Left cardiac atrium (tissue), 4 donors: ENCODE results near the gene GPC1. TPM values are rescaled to one million over a fixed set of nuclear protein-coding genes. Genes with fewer than 3 reads are reported as not detected.

Experiments
- ATAC-seq, 2 donors: fragments of 200-7000 bp; cut with Tn5 transposase; one replicate each; pipeline ENCODE4 v1.9.1; 2020; ENCODE audit warnings: mild to moderate bottlenecking in 2 of 2, moderate library complexity in 2 of 2
- DNase-seq: peaks from one replicate; pipeline ENCODE4 v3.0.0-alpha.2; 2020
- intact Hi-C, 2 donors: fragments of 100-400 bp; cut with DNase I; formaldehyde crosslinking; loops; one replicate each; pipeline versions ENCODE4 v1.14.1 to v1.15.1; 2022 to 2023
- total RNA-seq, 2 donors: library from RNA; stranded (reverse); fragmentation: NEBNext Ultra II Directional; extraction: Animal tissue kit (Norgen Biotek cat#: 25700); gene quantifications; one replicate each; pipeline ENCODE4 v1.2.1, GENCODE V29; 2021
- donor health status: DM: no; HTN: yes; CAD: no.
- donor health status: DM: no; HTN: yes; CAD: no; lungs with severe emphysema.
- donor health status: DM: yes; HTN: yes; CAD: no.
- donor health status: Dilated cardiomyopathy.

Gene GPC1
- total RNA-seq, 2 donors from 2014 or later = 74.6 to 78.4 TPM

DNA sequence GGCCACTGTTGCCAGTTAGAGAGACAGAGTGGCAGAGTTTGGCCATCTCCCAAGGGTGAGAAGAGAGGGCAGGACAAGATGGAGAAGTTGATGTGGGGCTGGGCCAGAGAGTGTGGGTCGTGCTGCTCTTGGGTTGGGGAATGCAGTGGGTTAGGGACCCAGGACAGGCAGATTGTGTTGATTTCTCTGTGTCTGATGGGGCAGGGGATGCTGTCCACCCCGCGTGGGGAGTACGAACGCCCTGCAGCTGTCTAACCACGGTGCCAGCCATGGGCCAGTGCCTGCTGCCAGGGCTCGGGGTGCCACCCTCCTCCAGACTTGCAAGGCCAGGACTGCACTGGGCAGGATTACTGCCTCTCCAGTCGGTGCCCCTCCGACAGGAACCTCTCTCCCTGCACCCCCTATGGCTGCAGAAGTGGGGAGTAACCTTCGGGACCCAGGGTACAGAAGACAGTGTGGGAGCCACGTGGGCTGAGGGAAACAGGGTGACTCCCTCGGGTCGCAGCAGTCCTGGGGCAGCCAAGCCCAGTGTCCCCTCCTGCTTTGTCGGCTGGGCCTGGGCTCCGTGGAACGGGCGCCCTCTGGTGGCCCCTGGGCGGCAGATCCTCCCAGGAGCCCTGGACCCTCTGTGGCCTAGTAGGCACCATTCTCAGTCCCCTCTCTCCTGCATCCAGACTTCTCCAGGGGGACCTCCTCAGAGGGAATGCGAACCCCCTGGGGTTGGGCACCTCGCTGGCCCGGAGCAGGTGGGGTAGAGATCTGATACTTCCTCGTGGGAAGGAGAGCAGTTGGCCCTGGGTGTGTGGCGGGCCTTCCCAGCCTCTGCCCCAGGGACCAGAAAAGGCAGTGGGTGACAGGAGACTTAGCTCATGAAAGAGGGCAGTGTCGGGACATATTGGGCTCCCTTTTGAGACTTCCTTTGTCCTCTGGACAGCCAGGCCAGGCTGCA is 2.7 kb downstream of the GPC1 start:
- ATAC-seq (peak; percentile 48 to 51), DNase-seq (peak; percentile 75)
- intact Hi-C loops = loop anchor here (1.0 to 10.0 kb wide), 4 partner anchors 53 to 205 kb away; no protein-coding TSS in a partner anchor

DNA sequence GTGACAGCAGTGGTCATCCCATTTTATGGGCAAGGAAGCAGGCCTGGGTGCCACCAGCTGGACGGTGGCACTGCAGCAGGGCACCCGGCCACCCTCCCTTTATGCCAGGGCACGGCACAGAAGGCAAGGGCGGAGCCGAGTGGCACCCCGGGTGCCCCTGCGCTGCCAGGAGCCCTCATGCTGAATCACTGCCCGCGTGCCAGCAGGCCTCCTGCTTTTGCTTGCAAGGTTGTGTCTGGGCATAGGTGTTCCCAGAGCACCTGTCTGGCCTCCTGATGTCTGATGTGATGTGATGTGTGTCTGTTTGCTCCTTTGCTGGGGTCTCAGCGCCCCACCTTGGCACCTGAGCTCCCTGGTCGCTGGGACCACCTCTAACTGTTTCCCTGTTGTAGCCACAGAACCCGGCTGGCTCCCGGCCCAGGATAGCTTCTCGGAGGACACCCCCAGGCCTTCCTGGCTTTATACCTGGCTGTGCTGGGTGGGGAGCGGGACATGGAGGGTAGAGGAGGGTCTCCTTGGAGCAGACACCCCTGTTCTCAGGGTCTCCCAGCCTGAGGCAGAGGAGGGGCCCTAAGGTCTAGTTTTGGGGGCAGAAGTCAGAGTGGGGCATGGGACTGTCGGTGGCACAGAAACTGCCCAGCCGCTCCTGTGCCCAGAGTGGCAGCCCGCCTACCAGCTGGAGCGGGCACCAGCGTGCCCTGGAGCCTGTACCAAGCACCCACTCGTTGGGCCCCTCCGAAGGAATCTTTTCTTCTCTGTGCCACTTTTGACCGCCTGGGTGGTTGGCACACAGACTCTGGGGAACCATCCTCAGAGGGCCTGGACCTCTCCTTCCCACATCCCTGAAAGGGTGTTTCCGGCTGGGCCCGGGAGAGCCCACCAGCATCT is 3.6 kb downstream of the GPC1 start:
- DNase-seq (peak; percentile 18), ATAC-seq (no peak)
- intact Hi-C loops = loop anchor here (1.0 to 10.0 kb wide), 4 partner anchors 54 to 206 kb away; no protein-coding TSS in a partner anchor

DNA sequence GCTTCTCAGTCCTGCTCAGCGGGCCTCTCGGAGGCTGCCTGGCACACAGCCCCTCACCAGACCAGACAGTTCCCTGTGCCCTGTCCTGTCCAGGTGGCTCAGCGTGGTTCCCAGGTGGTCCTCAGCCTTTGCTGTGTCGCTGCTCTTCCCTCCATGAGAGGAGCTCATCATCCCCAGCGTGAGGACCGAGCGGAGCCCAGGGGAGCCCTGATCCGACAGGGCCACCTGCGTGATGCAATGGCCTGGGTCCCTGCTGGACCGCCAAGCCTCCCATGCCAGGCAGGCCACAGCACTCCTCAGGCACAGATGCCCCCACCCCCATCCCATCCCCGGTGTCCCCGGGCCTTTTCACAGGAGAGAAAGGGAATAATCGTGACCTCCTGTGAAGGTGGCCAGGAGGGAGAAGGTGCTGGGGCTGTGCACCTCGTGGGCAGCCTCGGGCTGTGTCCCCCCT is 4.3 kb downstream of the GPC1 start:
- ATAC-seq = no peak
- intact Hi-C loops = loop anchor here (2.0 to 10.0 kb wide), 3 partner anchors 55 to 207 kb away; no protein-coding TSS in a partner anchor
- no peak for DNase-seq

DNA sequence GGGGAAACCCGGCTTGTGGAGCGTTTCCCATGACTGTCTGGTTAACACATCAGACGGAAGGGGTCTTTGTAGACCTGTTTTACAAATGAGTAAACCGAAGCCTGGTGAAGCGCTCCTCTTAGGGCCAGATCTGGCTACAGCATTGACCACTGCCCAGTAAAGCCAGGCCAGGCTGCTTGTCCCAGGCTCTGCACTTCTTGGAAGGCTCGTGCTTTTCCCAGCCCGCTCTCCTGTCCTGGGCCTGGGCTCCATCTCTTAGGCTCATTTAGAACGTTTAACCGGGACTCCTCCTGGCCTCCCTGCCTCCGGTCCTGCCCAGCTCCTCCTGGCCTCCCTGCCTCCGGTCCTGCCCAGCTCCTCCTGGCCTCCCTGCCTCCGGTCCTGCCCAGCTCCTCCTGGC is 4.8 kb downstream of the GPC1 start:
- no peak for ATAC-seq
- DNase-seq = no peak
- intact Hi-C loops = no loop called here

DNA sequence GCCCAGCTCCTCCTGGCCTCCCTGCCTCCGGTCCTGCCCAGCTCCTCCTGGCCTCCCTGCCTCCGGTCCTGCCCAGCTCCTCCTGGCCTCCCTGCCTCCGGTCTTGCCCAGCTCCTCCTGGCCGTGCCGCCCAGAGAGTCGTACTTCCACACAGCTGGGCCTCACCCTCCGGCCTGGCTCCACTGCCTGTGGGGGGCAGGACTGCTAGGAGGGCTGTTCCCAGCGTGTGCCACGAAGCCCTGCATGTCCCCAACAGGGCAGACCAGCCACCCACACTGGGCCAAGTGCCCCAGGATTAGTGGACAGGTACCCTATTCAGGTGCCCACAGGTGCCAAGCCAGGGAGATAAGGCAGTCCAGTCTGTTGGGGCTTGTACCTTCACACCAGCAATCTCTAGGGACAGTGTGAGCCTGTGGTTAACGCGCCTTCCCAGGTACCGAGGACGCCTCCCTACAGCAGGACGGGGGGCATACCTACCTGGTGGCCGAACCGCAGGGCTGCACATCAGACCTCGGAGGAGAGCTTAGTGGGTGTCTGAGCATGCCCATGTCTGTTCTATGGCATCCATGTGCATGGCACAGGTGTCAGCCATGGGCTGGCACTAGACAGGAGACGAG is 5.3 kb downstream of the GPC1 start:
- peak; percentile 14 for DNase-seq
- no peak for ATAC-seq
- intact Hi-C loops = no loop called here

DNA sequence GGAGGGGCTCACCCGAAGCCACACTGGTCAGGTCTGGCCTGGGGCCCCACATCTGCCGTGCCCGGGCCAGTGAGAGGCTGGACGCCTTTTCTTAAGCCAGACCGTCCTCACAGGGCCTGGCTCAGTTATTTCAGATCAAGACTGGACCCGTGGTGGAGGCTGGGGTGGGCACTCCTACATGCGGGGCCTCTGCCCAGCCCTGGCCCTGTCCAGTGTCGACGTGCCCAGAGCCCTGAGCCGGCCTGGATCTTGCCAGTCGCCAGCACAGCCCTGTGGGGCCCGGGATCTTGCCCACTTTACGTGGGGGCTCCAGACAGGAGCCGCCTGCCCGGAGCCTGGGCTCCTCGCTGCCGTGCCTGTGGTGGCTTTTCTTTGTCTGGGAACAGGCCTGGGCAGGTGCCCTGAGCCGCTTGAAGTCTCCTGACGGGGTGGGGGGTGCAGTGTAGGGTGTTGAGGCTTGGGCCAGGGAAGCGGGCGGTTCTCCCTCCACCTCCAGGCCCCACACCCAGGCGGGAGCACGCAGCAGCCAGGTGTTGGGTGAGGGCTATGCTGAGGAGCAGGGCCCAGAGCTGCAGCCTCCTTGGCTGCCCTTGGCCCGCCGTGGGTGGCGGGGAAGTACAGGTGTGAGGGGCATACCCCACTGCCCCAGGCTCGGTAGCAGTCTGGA is 6.0 kb downstream of the GPC1 start:
- no peak for ATAC-seq
- intact Hi-C loops = no loop called here
- DNase-seq = no peak

DNA sequence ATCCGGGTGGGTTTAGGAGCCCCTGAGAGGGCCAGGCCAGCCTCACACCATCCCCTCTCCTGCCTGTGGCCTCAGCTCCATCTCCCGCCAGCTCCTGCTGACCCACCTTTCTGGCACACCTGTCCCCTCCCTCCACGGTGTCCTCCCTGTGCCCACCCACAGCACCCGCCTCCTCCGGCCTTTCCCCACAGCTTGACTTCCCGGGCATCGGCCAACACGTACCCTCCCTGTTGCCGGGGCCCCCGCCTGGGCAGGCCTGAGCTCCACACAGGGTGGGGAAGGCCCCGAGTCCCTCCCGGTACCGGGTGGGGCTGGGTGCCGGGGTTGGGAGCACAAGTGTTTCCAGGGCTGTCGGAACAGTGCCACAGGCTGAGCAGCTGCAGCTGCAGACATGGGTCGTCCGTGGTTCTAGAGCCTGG is 6.5 kb downstream of the GPC1 start:
- ATAC-seq = no peak
- intact Hi-C loops = no loop called here

DNA sequence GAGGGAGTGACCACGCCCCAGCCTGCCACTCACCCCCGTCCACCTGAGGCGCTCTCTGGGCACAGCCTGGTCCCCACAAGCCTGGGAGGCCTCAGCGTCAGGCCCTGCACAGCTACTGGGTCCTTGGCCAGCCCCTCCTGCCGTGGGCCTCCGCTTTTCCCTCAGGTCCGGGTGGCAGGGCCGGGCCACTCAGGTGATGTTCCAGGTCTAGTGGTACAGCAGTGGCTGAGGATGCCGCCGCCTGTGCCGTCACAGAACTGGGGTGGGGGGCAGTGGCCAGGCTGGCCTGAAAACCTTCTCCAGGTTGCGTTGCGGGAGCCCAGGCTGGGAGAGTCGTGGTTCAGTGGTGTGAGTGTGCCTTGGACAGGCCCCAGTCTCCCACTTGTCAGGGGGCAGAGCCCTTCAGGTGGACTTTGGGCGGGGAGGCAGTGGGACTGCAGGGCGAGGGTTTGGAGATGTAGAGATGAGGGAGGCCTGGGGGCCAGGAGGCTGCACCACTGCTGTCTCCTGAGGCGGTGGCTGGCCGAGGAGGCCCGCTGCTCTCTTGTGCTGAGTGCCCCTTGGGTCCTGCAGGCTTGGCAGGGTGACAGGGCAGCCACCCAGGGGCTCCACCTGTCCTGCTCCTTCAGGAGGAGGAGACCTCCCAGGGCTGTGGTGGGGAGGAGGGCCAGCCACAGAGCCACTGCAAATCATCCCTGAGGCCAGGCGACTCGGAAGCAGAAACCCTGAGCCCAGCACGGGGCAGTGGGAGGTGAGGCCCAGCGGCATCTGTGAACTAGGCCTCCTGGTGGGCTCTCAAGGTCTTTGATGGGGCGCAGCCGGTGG is 7.6 kb downstream of the GPC1 start:
- no peak for DNase-seq
- no peak for ATAC-seq
- intact Hi-C loops = no loop called here

More for the DNA sequence above, 6.5 kb downstream of the GPC1 start:
- no peak for DNase-seq

DNA sequence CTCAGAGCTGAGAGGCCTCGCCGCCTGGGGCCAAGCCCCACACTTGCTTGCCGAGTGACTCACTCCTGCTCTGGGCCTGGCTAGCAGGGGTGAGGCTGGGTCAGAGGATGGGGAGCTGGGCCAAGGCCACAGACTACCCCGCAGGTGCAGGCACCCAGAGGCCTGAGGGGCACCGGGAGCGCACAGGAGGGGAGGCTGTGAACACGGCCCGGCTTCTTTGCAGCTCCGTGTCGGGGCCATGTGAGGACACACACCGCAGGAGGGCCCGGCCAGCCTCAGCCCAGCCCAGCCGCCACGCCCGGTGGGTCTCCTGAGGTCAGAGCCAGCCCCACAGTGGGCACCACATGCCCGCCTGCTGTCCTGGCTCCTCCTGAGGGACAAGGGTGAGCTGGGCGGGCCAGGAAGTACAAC is 8.4 kb downstream of the GPC1 start:
- ATAC-seq = peak in 1 of 2 donors; percentile 10
- no peak for DNase-seq
- intact Hi-C loops = no loop called here

DNA sequence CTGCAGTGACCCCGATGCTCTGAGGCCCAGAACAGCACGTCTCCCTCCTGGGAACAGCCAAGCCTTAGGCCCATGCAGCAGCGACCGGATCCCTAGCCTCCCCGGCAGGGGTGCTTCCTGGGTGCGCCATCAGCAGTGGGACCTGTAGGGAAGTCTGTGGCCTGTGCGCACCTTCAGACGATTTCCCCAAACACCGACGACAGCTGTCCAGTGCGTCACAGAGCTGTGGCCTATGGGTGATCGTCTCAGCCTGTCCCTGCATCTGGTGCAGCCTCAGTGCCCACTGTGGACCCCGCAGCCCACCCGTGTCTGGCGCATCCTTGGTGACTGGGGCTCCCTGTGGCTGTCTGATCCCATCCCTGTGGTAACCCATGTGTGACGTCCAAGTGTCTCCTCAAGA is 9.0 kb downstream of the GPC1 start:
- DNase-seq (no peak), ATAC-seq (no peak)
- intact Hi-C loops = no loop called here

DNA sequence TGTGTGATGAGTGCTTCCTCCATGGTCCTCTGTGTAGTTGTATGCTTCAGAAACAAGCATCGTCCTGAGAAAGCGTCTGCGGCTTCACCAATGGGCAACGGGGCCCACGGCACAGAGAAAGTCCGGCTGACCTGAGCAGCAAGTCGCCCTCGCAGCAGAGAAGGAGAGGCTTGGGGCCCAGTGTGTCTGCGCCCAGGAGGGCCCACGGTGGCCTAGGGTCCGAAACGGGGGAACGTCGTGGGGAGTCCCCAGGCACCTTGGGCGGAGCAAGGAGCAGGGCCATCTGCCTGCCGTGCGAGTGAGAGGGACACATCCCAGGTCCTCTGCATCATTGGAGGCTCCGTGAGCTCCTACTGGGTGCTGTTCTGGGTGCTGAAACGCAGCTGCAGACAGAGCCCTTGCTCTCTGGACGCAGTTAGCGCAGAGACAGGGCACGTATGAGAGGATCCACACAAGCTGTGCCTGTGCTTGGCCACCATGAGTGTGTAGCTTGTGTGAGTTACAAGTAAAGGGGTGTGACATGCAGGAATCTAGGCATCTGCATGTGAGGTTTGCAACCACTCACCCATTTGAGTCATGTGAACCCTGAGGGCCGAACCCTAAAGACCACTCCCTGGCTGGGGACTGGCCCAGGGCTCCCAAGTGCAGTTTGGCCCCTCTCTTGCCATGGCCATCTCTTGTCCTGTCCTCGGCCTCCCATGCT is 10.6 kb downstream of the GPC1 start:
- intact Hi-C loops = no loop called here
- no peak for ATAC-seq
- DNase-seq = no peak

DNA sequence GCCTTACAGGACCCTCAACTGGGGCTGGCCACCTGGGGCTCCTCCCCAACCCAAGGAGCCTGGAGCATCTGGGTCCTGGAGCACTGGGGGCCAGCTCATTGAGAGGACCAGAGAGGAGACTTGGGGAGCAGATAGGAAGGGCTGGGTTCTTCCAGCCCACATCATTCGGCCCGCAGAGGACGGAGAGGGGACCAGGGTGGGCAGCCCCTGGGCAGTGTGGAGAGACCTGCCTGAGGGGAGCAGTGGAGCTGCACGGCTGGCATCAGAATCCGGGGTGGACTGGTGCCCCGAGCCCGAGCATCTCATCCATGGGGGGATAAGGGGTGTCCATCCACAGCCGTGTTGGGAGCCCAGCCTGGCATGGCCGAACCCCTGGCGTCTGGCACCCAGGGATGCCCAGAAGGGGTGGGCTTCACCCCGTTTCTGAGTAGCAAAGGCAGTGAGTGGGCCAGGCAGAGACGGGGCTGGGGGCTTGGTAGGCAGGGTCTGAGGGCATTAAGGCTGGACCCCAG is 11.3 kb downstream of the GPC1 start:
- intact Hi-C loops = no loop called here
- no peak for ATAC-seq

DNA sequence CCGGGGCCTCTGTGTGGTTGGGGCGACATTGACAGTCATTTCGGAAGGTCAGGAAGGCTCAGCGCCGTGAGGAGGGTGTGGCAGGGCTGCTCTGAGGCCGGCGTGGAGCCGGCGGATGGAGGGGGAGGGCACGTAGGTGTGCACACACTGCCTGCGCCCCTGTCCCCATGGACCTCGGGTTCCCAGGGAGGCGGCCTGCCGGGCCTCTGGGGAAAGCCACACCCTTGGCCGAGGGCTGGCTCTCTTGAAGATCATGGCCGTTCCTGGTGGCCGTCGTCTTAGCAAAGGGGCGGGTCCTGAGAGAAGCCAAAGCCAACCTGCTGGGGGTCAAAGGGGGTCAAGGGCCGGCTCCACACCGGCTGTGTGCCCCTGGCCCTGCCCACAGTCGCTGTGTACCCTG is 11.9 kb downstream of the GPC1 start:
- ATAC-seq = no peak
- intact Hi-C loops = no loop called here
- DNase-seq = no peak

More for the DNA sequence above, 11.3 kb downstream of the GPC1 start:
- DNase-seq = no peak

DNA sequence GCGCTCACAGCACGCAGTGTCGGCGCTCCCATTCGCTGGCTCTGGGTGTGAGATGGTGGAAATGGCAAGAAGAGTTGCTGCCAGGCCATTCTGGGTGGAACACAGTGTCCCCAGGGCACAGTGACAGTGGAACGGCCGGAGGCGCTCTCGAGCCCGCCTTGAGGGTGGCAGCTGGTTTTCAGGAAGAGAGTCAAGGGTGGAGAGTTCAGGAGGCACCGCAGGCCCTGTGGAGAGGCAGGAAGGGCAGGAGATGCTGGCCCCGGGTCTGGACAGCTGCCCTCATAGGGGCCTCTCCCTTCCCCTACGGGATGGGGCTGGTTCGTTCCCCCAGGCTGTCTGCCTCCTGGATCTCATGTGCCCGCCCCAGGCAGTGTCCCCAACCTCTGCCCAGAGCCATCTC is 12.5 kb downstream of the GPC1 start:
- ATAC-seq = no peak
- intact Hi-C loops = no loop called here
- DNase-seq = no peak

DNA sequence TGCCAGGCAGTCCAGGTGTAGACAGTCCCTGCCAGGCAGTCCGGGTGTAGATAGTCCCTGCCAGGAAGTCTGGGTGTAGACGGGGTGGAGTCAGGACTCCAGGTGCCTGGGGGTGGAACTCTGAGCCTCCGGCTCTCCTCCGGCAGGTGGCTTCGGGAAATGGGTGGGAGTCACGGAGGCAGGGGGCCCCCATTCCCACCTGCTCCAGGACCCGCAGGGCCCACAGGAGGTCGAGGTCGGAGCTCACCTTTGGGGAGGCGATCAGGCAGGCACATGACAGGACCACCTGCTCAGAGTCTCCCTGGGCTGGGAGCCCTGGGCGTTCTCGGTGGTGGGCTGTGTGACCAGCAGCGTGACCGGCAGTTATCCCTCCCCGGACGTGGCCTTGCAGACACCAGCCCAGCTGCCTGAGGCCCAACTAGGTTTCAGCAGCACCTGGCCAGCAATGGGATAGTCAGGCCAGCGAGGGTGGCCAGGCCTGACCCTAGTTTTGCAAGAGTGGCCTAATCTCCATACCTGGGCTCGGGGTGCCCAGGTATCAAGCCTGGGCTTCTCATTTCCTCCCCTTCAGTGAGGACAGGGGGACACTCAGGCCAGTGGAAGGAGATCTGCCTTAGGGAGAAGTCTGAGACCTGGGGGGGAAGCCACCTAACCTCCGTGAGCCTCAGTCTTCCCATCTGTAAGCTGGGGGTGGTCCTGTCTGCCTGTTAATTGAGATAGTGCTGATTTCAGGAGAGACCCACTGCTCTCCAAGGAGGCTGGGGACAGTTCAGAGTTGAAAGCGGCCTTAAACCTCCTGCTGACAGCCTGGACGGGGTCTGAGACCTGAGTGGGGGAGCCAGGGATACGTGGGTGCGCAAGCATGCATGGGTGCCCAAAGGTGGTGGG is 13.2 kb downstream of the GPC1 start:
- intact Hi-C loops = no loop called here
- no peak for DNase-seq

More for the DNA sequence above, 13.2 kb downstream of the GPC1 start:
- ATAC-seq = no peak
